Measurements from ENCODE around the gene MRPL24. TPM values are rescaled to one million over a fixed set of nuclear protein-coding genes. Genes with fewer than 3 reads are reported as not detected.

MRPL24 gene
- total and polyA plus RNA-seq, 4 experiments from 2014 or later = 44.1 to 150 (median 67.0) TPM

- Mint-ChIP-seq H3K36me3 (peaks cover 5 to 26% of the 10 kb centered on the region in 2 donors), H3K27me3 (no peaks in the 10 kb centered on the region), H3K4me3 (peak overlapping the region; percentile 91 to 98 (median 92)), H3K4me1 (peaks cover 46 to 81% (median 58%) of the 10 kb centered on the region in 4 donors), H3K9me3 (peaks cover 0 to 1% (median 0%) of the 10 kb centered on the region in 8 donors), H3K27ac (peak overlapping the region; percentile 87 to 95 (median 94))
- POLR2A ChIA-PET (ENCODE audit: partially characterized antibody) = interaction anchor here (1.1 to 4.3 kb wide), 3 partner anchors 8 to 23 kb away, joined by 4 to 103 read pairs (median 97); partner anchors contain the start of genes MRPL24 and PRCC
- CTCF ChIA-PET (ENCODE audit: partially characterized antibody) = interaction anchor here (3.9 kb wide), 1 partner anchor 23 kb away, joined by 34 read pairs; the partner anchor contains the start of genes ISG20L2 and METTL25B
- no peak for DNase-seq
- peaks cover 10% of the 10 kb centered on the region for H3K36me3 ChIP-seq (ENCODE audit: insufficient read depth, low read length)
- peak overlapping the region; percentile 75 for H3K27ac ChIP-seq (ENCODE audit: low read depth, low read length)
- intact Hi-C loops (cut with micrococcal nuclease) = no loop called here
- no peaks in the 10 kb centered on the region for H3K9me3 ChIP-seq (ENCODE audit: control insufficient read depth in 1 of 2, low read length in 2 of 2)
- no peaks in the 10 kb centered on the region for H3K27me3 ChIP-seq (ENCODE audit: insufficient read depth, low read length)
- H3K4me1 ChIP-seq (ENCODE audit: insufficient read depth, low read length) = peaks cover 56% of the 10 kb centered on the region
- peak overlapping the region; percentile 45 to 74 for H3K4me3 ChIP-seq (ENCODE audit: low read length in 2 of 2)
Measured at GRCh38 chr1:156749419-156750118, 8.7 kb upstream of the MRPL24 start.

- H3K4me1 Mint-ChIP-seq = peaks cover 46 to 80% (median 57%) of the 10 kb centered on the region in 4 donors
Measured at GRCh38 chr1:156748670-156749418, 8.0 kb upstream of the MRPL24 start.

GRCh38 chr1:156747742-156748669 lies 7.1 kb upstream of the MRPL24 start:
- peak in 1 of 5 donors; percentile 53 for DNase-seq
- intact Hi-C loops (cut with micrococcal nuclease) = no loop called here
- Mint-ChIP-seq H3K27me3 (no peaks in the 10 kb centered on the region), H3K4me1 (peaks cover 46 to 72% (median 56%) of the 10 kb centered on the region in 4 donors), H3K4me3 (peak overlapping the region; percentile 91 to 98 (median 92)), H3K36me3 (peaks cover 5 to 36% of the 10 kb centered on the region in 2 donors), H3K27ac (peak overlapping the region; percentile 87 to 95 (median 94)), H3K9me3 (peaks cover 0 to 1% (median 0%) of the 10 kb centered on the region in 8 donors)
- no peaks in the 10 kb centered on the region for H3K9me3 ChIP-seq (ENCODE audit: control insufficient read depth in 1 of 2, low read length in 2 of 2)
- ChIA-PET POLR2A (ENCODE audit: partially characterized antibody) (interaction anchor here (0.9 to 3.2 kb wide), 6 partner anchors 9 to 108 kb away, joined by 3 to 28 read pairs (median 3); partner anchors contain the start of genes ISG20L2, METTL25B, PRCC and SH2D2A), CTCF (ENCODE audit: partially characterized antibody) (interaction anchor here (0.9 to 1.9 kb wide), 3 partner anchors 20 to 22 kb away, joined by 3 to 8 read pairs (median 7); partner anchors contain the start of genes ISG20L2 and METTL25B)
- no peaks in the 10 kb centered on the region for H3K27me3 ChIP-seq (ENCODE audit: insufficient read depth, low read length)
- H3K36me3 ChIP-seq (ENCODE audit: insufficient read depth, low read length) = peaks cover 19% of the 10 kb centered on the region
- H3K27ac ChIP-seq (ENCODE audit: low read depth, low read length) = peak overlapping the region; percentile 75
- peaks cover 53% of the 10 kb centered on the region for H3K4me1 ChIP-seq (ENCODE audit: insufficient read depth, low read length)
- peak overlapping the region; percentile 57 to 74 for H3K4me3 ChIP-seq (ENCODE audit: low read length in 2 of 2)

More at GRCh38 chr1:156748670-156749418, 8.0 kb upstream of the MRPL24 start:
- Histone ChIP-seq H3K27ac (ENCODE audit: low read depth, low read length) (peak overlapping the region; percentile 75), H3K4me3 (ENCODE audit: low read length in 2 of 2) (peak overlapping the region; percentile 45 to 74), H3K36me3 (ENCODE audit: insufficient read depth, low read length) (peaks cover 13% of the 10 kb centered on the region), H3K4me1 (ENCODE audit: insufficient read depth, low read length) (peaks cover 56% of the 10 kb centered on the region), H3K27me3 (ENCODE audit: insufficient read depth, low read length) (no peaks in the 10 kb centered on the region), H3K9me3 (ENCODE audit: control insufficient read depth in 1 of 2, low read length in 2 of 2) (no peaks in the 10 kb centered on the region)
- Mint-ChIP-seq H3K36me3 (peaks cover 5 to 29% of the 10 kb centered on the region in 2 donors), H3K9me3 (peaks cover 0 to 1% (median 0%) of the 10 kb centered on the region in 8 donors), H3K27ac (peak overlapping the region; percentile 87 to 95 (median 94)), H3K27me3 (no peaks in the 10 kb centered on the region), H3K4me3 (peak overlapping the region; percentile 91 to 98 (median 92))
- ChIA-PET POLR2A (ENCODE audit: partially characterized antibody) (interaction anchor here (1.1 to 3.2 kb wide), 4 partner anchors 19 to 108 kb away, joined by 3 to 28 read pairs (median 16); partner anchors contain the start of genes ISG20L2, METTL25B and PRCC), CTCF (ENCODE audit: partially characterized antibody) (interaction anchor here (1.7 to 3.9 kb wide), 3 partner anchors 21 to 23 kb away, joined by 7 to 34 read pairs (median 8); partner anchors contain the start of genes ISG20L2 and METTL25B)
- no peak for DNase-seq
- intact Hi-C loops (cut with micrococcal nuclease) = no loop called here

GRCh38 chr1:156746728-156747631 lies 6.1 kb upstream of the MRPL24 start:
- peak overlapping the region; percentile 13 to 57 for H3K4me3 ChIP-seq (ENCODE audit: low read length in 2 of 2)
- DNase-seq = peak; percentile 34 to 79 (median 47)
- Mint-ChIP-seq H3K27ac (peak overlapping the region; percentile 87 to 95 (median 94)), H3K4me3 (peak overlapping the region; percentile 84 to 98 (median 92)), H3K27me3 (no peaks in the 10 kb centered on the region), H3K36me3 (peaks cover 8 to 42% of the 10 kb centered on the region in 2 donors), H3K4me1 (peaks cover 42 to 69% (median 50%) of the 10 kb centered on the region in 4 donors), H3K9me3 (peaks cover 0 to 1% (median 0%) of the 10 kb centered on the region in 8 donors)
- H3K9me3 ChIP-seq (ENCODE audit: control insufficient read depth in 1 of 2, low read length in 2 of 2) = no peaks in the 10 kb centered on the region
- peaks cover 46% of the 10 kb centered on the region for H3K4me1 ChIP-seq (ENCODE audit: insufficient read depth, low read length)
- H3K27ac ChIP-seq (ENCODE audit: low read depth, low read length) = peak overlapping the region; percentile 75
- H3K27me3 ChIP-seq (ENCODE audit: insufficient read depth, low read length) = no peaks in the 10 kb centered on the region
- intact Hi-C loops (cut with micrococcal nuclease) = no loop called here
- H3K36me3 ChIP-seq (ENCODE audit: insufficient read depth, low read length) = peaks cover 25% of the 10 kb centered on the region
- ChIA-PET POLR2A (ENCODE audit: partially characterized antibody) (interaction anchor here (0.9 to 3.2 kb wide), 5 partner anchors 10 to 70 kb away, joined by 3 to 28 read pairs (median 3); partner anchors contain the start of genes ISG20L2, METTL25B, PRCC and SH2D2A), CTCF (ENCODE audit: partially characterized antibody) (interaction anchor here (0.9 to 2.0 kb wide), 6 partner anchors 19 to 58 kb away, joined by 3 to 10 read pairs (median 6); partner anchors contain the start of genes CRABP2, ISG20L2 and METTL25B)

GRCh38 chr1:156746406-156746727 lies 5.5 kb upstream of the MRPL24 start:
- peaks cover 47 to 70% (median 55%) of the 10 kb centered on the region in 4 donors for H3K4me1 Mint-ChIP-seq
- H3K9me3 ChIP-seq (ENCODE audit: control insufficient read depth in 1 of 2, low read length in 2 of 2) = no peaks in the 10 kb centered on the region
- H3K36me3 ChIP-seq (ENCODE audit: insufficient read depth, low read length) = peaks cover 25% of the 10 kb centered on the region
- no peaks in the 10 kb centered on the region for H3K27me3 ChIP-seq (ENCODE audit: insufficient read depth, low read length)
- peaks cover 12 to 43% of the 10 kb centered on the region in 2 donors for H3K36me3 Mint-ChIP-seq
- peak overlapping the region; percentile 66 to 98 (median 82) for H3K4me3 Mint-ChIP-seq
- H3K9me3 Mint-ChIP-seq = peaks cover 0 to 1% (median 0%) of the 10 kb centered on the region in 8 donors
- H3K4me1 ChIP-seq (ENCODE audit: insufficient read depth, low read length) = peaks cover 53% of the 10 kb centered on the region
- H3K27ac ChIP-seq (ENCODE audit: low read depth, low read length) = peak overlapping the region; percentile 65
- H3K4me3 ChIP-seq (ENCODE audit: low read length in 2 of 2) = peak overlapping the region in 1 of 2 donors; percentile 11
- ChIA-PET CTCF (ENCODE audit: partially characterized antibody) (interaction anchor here (0.7 to 2.0 kb wide), 4 partner anchors 19 to 217 kb away, joined by 3 to 10 read pairs (median 4); partner anchors contain the start of genes CRABP2, ISG20L2 and METTL25B), POLR2A (ENCODE audit: partially characterized antibody) (interaction anchor here (2.9 to 3.2 kb wide), 2 partner anchors 18 to 21 kb away, joined by 27 to 28 read pairs; partner anchors contain the start of genes ISG20L2, METTL25B and PRCC)
- H3K27ac Mint-ChIP-seq = peak overlapping the region; percentile 84 to 95 (median 93)
- intact Hi-C loops (cut with micrococcal nuclease) = no loop called here
- peak in 1 of 5 donors; percentile 49 for DNase-seq
- no peaks in the 10 kb centered on the region for H3K27me3 Mint-ChIP-seq

Data from CD4-positive, alpha-beta memory T cell (primary cell).